Measurements from ENCODE around the gene KIAA0753.

GRCh38 chr17:6670999-6671398, 30.5 kb upstream of the KIAA0753 start:
- TF ChIP-seq EZH2 (IDR thresholded peaks at IDR 0.05; ENCODE audit: low read depth, low read length, severe bottlenecking) = no peak
- no peak for TF ChIP-seq CTCF (IDR thresholded peaks at IDR 0.05; ENCODE audit: control extremely low read depth in 1 of 3, insufficient read depth in 1 of 3, low read depth in 1 of 3, low read length in 3 of 3)
- TF ChIP-seq SP2 (IDR thresholded peaks at IDR 0.05; ENCODE audit: low read length) = no peak
- no peak for TF ChIP-seq POLR2AphosphoS5 (IDR thresholded peaks at IDR 0.05; ENCODE audit: low read depth, low read length)
- TF ChIP-seq KDM1A (IDR thresholded peaks at IDR 0.05; ENCODE audit: borderline replicate concordance, low read length) = no peak
- no peak for TF ChIP-seq POLR2A (IDR thresholded peaks at IDR 0.05; ENCODE audit: control extremely low read depth in 1 of 2, low read depth in 2 of 2, low read length in 2 of 2)
- TF ChIP-seq BRCA1 (IDR thresholded peaks at IDR 0.05; ENCODE audit: low read depth, low read length) = no peak
- TF ChIP-seq TAF1 (IDR thresholded peaks at IDR 0.05; ENCODE audit: low read depth, low read length) = no peak
- no peak for TF ChIP-seq RFX5 (IDR thresholded peaks at IDR 0.05; ENCODE audit: borderline replicate concordance, low read depth, low read length)
- TF ChIP-seq EP300 (IDR thresholded peaks at IDR 0.05; ENCODE audit: borderline replicate concordance in 1 of 2, low read depth in 2 of 2, low read length in 2 of 2) = no peak
- TF ChIP-seq E2F6 (IDR thresholded peaks at IDR 0.05) = no peak
- TF ChIP-seq GABPA (IDR thresholded peaks at IDR 0.05; ENCODE audit: borderline replicate concordance, insufficient read depth, low read length) = no peak
